Kidney epithelial cell (primary cell): ENCODE measurements around the gene MYO7A. TPM values are rescaled to one million over a fixed set of nuclear protein-coding genes. Genes with fewer than 3 reads are reported as not detected.

ENCODE experiments used
- DNase-seq: peaks from one replicate; pipeline ENCODE4 v3.0.0-alpha.2; 2010; ENCODE audit warnings: low read depth
- H3K27me3 ChIP-seq: 2 replicates; pipeline ENCODE4 v1.6.0; 2011; ENCODE audit warnings: low read length; ENCODE audit not compliant: control insufficient read depth, insufficient read depth
- H3K36me3 ChIP-seq: 2 replicates; pipeline ENCODE4 v1.5.1; 2011; ENCODE audit warnings: low read length; ENCODE audit not compliant: control insufficient read depth, insufficient read depth
- H3K4me3 ChIP-seq: 2 replicates; pipeline ENCODE4 v1.5.1; 2011; ENCODE audit warnings: low read depth, mild to moderate bottlenecking, control low read depth, low read length
- CTCF ChIP-seq: IDR thresholded peaks from 2 replicates; pipeline ENCODE4 v1.5.1; 2011; ENCODE audit warnings: mild to moderate bottlenecking, moderate library complexity, low read length, control low read depth, inconsistent platforms; ENCODE audit not compliant: insufficient read depth, poor library complexity, severe bottlenecking
- total RNA-seq: library from RNA; depleted of rRNA; stranded (reverse); fragments of >200 nt; gene quantifications from 2 replicates; pipeline ENCODE4 v1.2.3, GENCODE V29; 2015

The MYO7A gene
- total RNA-seq, 1 donor from 2014 or later, result 0.17 TPM

DNA sequence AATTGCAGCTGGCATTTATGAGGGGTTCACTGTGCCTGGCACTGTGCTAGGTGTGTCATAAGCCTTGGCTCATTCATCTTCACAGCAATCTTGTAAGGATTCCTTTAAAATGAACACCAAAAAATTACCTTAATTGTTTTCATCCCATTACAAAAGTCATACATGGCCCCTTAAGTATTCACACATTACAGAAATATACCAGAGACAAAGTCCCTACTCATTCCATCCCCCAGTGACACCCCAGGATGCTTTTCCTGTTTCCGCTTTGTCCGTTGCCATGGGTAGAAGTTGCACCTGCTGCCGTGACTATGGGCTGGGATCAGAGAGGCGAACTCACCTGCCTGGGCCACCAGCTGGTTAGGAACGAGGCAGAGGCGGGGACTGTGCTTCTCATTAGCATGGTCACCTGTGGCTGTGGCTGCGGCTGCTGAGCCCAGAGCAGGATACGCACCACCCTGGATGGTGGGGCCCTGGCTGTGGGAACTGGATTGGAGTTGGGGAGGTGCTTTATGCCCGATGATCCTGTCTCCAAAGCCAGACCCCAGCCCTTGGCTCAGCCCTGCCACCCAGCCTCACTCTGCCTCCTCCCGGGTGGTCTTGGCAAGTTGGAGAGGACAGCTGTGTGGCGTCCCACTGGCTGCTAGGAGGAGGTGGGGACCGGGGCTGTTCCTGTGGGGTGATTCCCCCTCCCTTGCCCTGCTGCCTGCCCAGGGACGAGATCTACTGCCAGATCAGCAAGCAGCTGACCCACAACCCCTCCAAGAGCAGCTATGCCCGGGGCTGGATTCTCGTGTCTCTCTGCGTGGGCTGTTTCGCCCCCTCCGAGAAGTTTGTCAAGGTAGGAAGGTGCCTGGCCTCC lies 60.8 kb downstream of the MYO7A start:
- H3K27me3 ChIP-seq, result peaks cover 2% of the 10 kb centered on the region
- H3K4me3 ChIP-seq, result no peak overlapping the region
- no peak for TF ChIP-seq CTCF
- DNase-seq, result no peak
- H3K36me3 ChIP-seq, result no peaks in the 10 kb centered on the region

- TF ChIP-seq CTCF, result no peak
- Histone ChIP-seq H3K4me3 (no peak overlapping the region), H3K36me3 (no peaks in the 10 kb centered on the region), H3K27me3 (no peaks in the 10 kb centered on the region)
- DNase-seq, result no peak
These were observed 61.7 kb downstream of the MYO7A start for GRCh38 chr11:77189588-77190210.

GRCh38 chr11:77190331-77191075 lies 62.5 kb downstream of the MYO7A start:
- Histone ChIP-seq H3K4me3 (no peak overlapping the region), H3K27me3 (no peaks in the 10 kb centered on the region), H3K36me3 (no peaks in the 10 kb centered on the region)
- TF ChIP-seq CTCF, result no peak
- DNase-seq, result no peak

- DNase-seq, result no peak
- Histone ChIP-seq H3K36me3 (no peaks in the 10 kb centered on the region), H3K4me3 (peak overlapping the region; percentile 22), H3K27me3 (no peaks in the 10 kb centered on the region)
- no peak for TF ChIP-seq CTCF
These were observed 63.4 kb downstream of the MYO7A start for GRCh38 chr11:77191429-77191822.

DNA sequence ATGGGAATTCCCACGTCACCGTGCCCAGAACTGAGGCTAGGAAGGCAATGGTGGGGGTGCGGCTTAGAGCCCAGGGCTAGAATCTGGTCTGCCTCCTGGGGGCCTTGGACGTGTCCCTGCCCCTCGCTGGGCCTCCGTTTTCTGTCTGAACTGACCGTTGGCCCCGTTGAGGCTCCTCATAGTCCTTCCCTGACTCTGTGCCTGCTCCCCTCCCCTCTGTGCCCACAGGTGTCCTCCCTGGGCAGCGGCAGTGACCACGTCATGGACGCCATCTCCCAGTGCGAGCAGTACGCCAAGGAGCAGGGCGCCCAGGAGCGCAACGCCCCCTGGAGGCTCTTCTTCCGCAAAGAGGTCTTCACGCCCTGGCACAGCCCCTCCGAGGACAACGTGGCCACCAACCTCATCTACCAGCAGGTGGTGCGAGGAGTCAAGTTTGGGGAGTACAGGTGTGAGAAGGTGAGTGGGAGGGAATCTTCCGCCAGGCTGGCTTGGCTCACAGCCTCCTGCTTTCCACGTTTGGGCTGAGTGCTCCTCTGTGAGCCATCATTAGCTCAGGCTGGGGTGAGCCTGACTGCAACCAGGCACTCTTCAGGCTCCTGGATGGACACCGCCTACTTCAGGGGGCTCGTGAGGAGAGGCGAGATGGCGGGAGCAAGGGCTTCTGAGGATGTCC lies 63.9 kb downstream of the MYO7A start:
- peak; percentile 47 for DNase-seq
- Histone ChIP-seq H3K4me3 (peak overlapping the region; percentile 22), H3K36me3 (no peaks in the 10 kb centered on the region), H3K27me3 (no peaks in the 10 kb centered on the region)
- TF ChIP-seq CTCF, result peak; percentile 89
